K562 (cell line): ENCODE results near the gene ZNF439. TPM values are rescaled to one million over a fixed set of nuclear protein-coding genes. Genes with fewer than 3 reads are reported as not detected.
A peak's percentile ranks its signal among the peaks of the same experiment; 100 is the strongest.

Experiments
- ARID2 ChIP-seq: fragments of 450-650 bp; IDR thresholded peaks from 2 replicates; pipeline ENCODE4 v1.6.1; 2017; ENCODE audit warnings: antibody characterized with exemption, mild to moderate bottlenecking
- CCAR2 ChIP-seq: fragments of 200-400 bp; formaldehyde crosslinking; IDR thresholded peaks from 2 replicates; pipeline ENCODE4 v1.6.1; 2017; ENCODE audit warnings: mild to moderate bottlenecking, low read depth, low read length
- DEAF1 ChIP-seq: fragments of 450-650 bp; formaldehyde crosslinking; IDR thresholded peaks from 2 replicates; pipeline ENCODE4 v1.4.0; 2020; ENCODE audit warnings: mild to moderate bottlenecking, moderate library complexity
- SMC3 ChIP-seq: conservative IDR thresholded peaks from 2 replicates; pipeline ENCODE4 v1.6.1; 2011; ENCODE audit warnings: low read depth, low read length, improper control_type of control experiment; ENCODE audit not compliant: insufficient read depth
- ZBTB40 ChIP-seq, 2 experiments: fragments of 450-650 bp in 1 of 2; sonication (generic) in 1 of 2; formaldehyde crosslinking in 1 of 2; IDR thresholded peaks; 2 replicates each; pipeline versions ENCODE4 v1.7.1 to v1.9.0; 2016 to 2022; ENCODE audit warnings: inconsistent platforms in 1 of 2, mild to moderate bottlenecking in 1 of 2, missing genetic modification reagents in 1 of 2
- polyA plus RNA-seq, 8 experiments: library from polyadenylated mRNA; depleted of rRNA in 4 of 8; stranded (reverse) in 5 of 8; unstranded in 3 of 8; fragments of >200 nt; fragmentation: Nextera tagmentation in 2 of 8; fragmentation: Illumina TruSeq in 1 of 8; extraction: Ambion mirVana in 2 of 8; extraction: Trizol in 1 of 8; gene quantifications; 2 replicates each; pipeline versions ENCODE4 v1.2.1 to v1.2.3, GENCODE V29; 2011 to 2014; ENCODE audit warnings: inconsistent platforms in 1 of 8, missing spikeins in 1 of 8
- total RNA-seq, 7 experiments: library from RNA; depleted of rRNA in 6 of 7; stranded (reverse); fragments of >200 nt in 6 of 7; fragmentation: Illumina TruSeq in 2 of 7; extraction: Trizol in 2 of 7; gene quantifications; 2 replicates each; pipeline versions ENCODE4 v1.2.1 to v1.2.3, GENCODE V29; 2011 to 2021; ENCODE audit warnings: low replicate concordance in 1 of 7

Gene ZNF439
- total and polyA plus RNA-seq, 9 of the 15 experiments (the other 6 are each of a cell fraction or from before 2014, with no cell fraction given): 0.04 to 0.18 (median 0.10) TPM; not detected in 3

- no peak for TF ChIP-seq ZBTB40 (IDR thresholded peaks at IDR 0.05)
- TF ChIP-seq ZBTB40 (CRISPR knock-in tag; IDR thresholded peaks at IDR 0.05): no peak
- TF ChIP-seq ARID2: peak; percentile 66
- peak; percentile 68 for TF ChIP-seq DEAF1 (CRISPR knock-in tag)
- TF ChIP-seq SMC3: peak; percentile 87
- no peak for TF ChIP-seq CCAR2
These were observed 32.8 kb downstream of the ZNF439 start (continued) for GRCh38 chr19:11881151-11881800.
